HG03280 (cell line): Measurements from ENCODE around the gene SORBS2.

Source experiments
- ATAC-seq: cut with Tn5 transposase; IDR thresholded peaks from one replicate; pipeline ENCODE4 v1.9.1; 2021; ENCODE audit warnings: mild to moderate bottlenecking, moderate library complexity; ENCODE audit not compliant: unreplicated experiment

Gene SORBS2

DNA sequence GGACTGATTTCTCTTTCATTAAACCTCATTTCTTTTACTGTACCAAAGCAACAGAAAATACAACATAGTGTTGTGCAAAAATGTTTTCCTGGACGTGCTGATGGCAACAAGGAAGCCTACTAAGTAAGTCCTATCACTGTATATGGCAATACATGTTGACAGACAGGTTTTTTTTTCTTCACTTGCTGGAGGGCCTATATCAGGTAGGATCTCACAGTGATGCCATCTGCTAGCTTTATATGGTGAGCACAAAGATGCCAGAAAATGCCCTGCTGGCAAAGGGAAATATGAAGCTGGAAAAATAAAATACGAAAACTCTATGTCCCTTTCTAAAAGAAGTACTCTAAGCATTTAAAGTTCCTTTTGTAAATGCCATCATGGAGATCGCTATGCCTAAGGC lies 157.7 kb downstream of the SORBS2 start:
- no peak for ATAC-seq

DNA sequence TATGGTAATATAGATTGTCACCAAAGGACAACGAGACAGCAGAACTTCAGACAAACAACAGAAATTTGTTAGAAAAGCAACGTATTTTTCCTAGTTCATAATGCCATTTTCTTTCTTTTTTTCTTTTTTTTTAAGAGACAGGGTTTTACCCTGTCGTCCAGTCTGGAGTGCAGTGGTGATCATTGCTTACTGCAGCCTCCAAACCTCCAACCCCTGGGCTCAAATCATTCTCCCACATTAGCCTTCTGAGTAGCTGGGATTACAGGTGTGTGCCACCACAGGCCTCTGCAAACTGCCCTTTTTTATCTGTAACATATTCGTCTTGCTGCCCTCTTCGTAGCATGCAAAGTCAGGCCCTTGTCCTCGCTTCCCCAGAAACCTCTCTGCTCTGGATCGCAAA lies 160.1 kb downstream of the SORBS2 start:
- ATAC-seq: no peak

DNA sequence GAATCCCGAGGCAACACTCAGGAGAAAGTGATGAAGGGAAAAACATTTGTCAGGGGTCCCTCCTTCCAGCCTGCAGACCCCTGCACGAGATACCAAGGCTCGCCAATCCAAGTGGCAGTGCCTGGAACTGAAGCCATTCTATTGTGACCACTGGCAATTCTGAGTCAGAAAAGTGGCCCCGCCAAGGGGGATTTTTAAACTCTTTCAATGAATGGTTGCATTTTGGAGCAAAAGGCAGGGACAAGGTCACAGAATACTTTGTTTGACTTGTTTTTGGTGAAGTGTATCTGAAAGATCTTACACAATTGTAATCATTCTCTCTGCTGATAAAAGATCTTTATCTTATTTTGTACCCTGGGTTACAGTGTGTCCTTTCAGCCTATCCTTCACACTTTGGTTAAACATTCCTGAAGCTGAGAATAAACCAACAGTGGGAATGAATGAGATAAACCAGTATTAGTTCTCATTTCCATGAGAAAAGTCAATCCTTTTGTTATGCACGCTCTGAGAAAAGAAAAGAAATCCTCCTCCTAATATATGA lies 160.8 kb downstream of the SORBS2 start:
- no peak for ATAC-seq

GRCh38 chr4:185648631-185649030 lies 163.4 kb downstream of the SORBS2 start:
- ATAC-seq: no peak

- ATAC-seq: no peak
Observed at GRCh38 chr4:185645403-185645802, 166.6 kb downstream of the SORBS2 start.

- no peak for ATAC-seq
Observed at GRCh38 chr4:185644408-185644807, 167.6 kb downstream of the SORBS2 start.

DNA sequence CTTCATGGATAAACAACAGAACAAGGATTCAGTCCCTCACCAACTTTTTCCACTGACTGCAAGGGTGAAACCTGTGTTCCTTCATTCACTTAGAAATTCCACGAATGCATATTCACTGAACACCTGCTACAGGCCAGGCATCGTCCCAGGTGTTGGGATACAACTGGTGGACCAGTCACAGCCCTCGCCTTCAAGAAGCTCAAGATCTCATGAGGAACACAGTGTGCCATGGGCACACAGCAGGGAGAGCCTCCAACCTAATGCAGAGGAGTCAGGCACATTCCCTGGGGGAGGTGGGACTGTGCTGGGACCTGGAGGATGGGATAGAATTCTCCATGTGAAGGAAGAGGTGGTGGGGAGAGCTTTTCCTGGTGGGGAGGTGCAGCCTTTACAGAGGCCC lies 169.1 kb downstream of the SORBS2 start:
- no peak for ATAC-seq

DNA sequence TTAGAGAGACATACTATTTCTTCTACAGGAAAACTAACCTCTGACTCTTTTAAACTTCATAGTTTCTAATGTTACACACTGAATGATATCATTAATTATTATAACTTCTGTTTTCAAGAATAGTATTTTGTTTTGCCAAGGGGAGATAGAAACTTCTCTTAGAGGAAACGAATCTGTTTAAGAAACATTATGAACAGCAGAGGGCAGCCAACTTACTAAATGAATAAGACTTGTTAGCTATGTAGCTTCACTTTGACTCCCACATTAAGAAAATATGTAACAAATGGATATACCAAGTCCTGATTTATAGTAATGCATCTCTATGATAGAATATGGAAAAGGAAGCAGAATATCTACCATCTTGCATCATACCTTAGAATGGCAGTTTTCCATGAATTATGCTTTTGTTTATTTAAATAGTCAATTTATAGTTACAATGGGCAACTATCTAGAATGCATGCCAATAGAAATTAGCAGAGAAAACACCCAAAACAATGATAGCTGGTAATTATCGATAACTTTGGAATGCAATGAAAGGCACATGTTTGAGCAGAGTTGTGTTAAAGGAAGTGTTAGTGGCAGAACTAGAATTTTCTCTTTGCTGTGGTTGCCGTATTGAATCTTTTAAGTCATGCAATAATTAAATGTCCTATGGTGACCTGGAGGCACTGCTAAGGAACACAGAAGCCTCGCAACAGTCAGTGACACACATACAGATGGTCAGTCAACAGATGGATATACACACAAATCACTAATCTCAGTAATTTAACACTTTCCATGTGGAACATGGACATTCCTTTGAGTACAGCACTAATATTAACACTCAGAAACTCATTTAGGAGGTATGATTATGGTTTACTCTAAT lies 171.0 kb downstream of the SORBS2 start:
- no peak for ATAC-seq

DNA sequence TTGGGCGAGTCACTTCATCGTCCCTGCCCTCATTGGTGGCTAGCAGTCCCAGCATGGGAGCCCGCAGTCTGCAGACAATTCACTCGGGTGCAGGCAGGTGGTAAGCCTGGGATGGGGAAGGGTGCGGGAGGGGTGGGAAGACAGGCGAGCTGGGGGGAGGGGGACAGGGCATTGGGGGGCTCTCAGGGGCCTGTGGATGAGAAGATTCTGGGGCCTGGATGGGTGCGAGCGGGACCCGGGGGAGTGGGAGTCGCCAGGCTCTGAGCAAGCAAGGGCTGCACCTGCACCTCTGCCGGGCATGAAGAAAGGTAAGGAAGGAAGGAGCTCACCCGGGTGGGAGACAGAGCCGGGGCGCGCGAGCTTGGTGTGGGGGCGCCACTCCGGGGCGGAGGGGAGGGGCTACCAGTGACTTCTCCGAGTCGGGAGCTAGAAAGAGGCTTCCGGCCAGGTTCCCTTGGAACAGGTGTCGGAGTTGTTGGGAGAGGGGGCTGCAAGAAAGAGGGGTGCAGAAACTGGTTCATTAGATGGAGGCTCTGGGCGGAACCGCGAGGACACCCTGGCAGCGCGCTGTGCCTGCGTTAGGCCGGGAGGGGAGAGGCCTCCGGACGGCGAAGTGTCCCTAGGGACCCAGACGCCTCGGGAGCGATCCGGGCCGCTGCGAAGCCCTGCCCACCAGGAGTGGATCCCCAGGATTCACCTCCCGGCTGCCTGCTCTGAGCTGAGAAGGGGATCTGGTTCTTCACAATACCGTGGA lies 173.3 kb downstream of the SORBS2 start:
- no peak for ATAC-seq

DNA sequence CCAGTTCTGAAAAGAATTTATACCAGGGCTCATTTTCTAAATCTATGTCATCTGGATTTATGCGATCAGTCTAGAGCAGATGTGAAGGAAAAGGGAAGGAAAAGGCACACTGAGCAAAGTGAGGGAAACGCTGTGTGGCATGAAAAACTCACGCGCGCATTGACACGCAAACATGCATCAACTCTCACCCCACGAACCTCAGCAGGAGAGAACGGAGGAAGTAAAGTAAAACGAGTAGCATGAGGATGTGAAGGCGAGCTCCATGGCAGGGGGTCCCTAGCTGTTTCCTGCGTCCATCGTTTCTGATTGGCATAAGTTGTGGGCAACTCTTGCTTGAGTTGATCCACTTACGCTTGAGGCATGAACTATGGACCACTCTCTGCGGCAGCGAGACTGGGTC lies 173.9 kb downstream of the SORBS2 start:
- ATAC-seq: no peak

GRCh38 chr4:185637163-185637875 lies 174.7 kb downstream of the SORBS2 start:
- no peak for ATAC-seq

DNA sequence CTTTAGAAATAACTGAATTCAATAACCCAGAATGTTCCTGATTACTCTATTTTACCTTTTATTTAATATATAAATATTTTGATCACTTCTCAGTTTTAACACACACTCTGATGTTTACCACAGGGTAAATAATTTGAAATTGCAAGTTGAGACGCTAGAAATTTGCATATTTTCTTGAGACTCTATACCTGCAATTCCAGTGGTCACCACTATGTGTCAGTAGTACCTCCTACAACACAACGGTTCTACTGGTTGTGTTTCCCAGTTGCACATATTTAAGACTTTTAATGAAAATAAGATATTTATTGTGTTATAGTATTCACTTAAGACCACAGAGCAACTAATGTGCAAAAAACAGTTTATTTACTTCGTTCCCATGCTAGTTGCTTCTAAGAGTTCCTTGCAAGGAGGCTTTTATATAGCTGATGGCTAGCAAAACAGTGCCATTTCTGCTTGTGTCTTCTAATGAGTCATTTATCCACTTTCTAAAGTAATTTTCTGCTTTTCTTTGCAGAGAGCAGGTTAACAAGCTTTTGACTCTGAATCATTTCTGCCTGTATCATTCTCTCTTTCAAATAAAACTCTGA lies 177.8 kb downstream of the SORBS2 start:
- no peak for ATAC-seq

DNA sequence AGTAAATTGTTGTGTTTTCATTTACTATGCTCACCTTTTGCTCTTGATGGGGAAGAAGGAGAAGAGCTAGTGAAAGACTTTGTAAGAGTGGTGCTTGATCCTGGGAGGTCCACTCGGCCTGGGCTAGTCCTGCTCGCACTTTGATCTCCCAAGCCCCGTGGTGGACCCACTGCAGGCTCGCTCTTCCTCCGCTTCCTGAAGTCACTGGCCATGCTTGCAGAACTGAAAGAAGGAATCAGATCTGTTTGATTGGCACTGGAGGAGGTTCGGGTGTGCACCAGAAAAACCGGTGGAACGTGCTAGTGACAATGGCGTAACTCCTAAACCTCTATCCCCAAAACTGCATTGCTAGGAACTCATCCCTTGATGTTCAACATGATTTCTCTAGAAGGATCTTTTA lies 185.2 kb downstream of the SORBS2 start:
- no peak for ATAC-seq

DNA sequence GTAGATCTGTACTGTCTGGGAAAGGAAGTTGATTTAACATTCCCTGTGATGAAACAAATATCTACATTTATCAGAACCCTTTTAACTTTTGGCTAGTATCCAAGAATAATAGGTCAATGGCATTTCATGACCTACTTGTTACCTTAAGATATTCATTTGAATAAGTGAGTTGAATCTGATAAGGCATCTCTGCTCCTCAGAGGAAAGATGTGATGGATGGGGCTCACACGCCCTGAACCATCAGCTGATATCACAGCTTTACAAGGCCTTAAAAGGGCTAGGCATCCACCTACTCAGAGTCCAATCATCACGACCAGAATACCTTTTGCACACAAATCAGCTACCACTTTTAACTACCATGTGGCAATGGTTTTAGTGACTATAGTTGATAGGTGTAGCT lies 186.5 kb downstream of the SORBS2 start:
- ATAC-seq: no peak

GRCh38 chr4:185624259-185624589 lies 187.8 kb downstream of the SORBS2 start:
- no peak for ATAC-seq

DNA sequence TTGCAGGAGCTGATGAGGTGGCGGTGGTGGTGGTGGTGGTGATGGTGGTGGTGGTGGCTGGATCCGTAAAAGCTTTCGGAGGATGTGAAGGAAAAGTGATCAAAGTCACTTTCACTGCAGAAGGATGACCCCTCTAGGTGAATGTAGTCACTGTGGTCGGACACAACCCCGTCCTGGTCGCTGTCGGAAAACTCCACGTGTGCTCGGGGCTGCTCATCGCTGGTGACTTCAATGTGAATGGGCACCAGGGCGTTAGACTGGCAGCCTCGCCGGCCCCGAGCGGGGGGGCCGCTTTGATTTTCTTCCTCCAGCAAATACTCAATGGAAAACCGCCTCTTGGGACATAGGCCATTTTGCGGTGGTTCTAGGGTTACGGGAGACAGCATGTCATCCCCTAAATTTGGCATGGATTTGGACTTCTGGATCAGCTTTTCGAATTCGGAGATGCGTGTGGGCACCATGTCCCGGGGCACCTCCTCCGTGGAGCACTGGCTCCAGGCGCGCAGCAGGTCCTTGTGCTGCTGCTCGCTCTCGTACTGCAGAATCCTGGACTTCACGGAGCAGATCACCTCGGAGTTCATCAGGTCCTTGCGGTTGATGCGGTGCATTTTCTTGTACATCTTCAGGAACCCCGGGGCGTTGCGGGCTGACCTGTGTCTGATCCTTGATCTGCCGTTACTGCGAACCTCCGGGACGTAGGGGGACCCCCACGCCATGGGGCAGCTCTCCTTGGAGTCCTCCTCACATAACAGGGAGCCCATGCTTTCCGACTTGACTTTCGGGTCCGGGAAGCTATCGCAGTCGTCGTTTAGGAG lies 188.3 kb downstream of the SORBS2 start:
- ATAC-seq: no peak

- ATAC-seq: no peak
Observed at GRCh38 chr4:185608185-185608584, 203.8 kb downstream of the SORBS2 start.

DNA sequence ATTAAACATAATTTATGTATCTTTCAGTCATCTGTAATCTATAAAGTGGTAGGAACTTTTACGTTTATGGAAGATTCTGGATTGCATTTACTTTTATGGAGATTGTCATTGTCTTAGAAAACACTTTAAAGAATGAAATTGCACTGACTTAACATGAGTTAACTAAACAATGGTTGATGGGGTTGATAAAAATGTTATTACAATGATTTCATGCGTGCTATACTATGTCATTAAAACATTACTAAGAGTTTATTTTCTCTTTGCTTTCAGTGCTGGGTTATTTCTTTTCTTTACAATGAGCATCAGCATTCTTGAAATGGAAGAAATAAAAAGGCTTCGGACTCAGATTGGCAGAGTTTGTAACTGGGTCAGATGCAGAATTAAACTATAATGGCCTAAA lies 209.6 kb downstream of the SORBS2 start:
- ATAC-seq: no peak

- no peak for ATAC-seq
Observed at GRCh38 chr4:185600801-185601434, 211.1 kb downstream of the SORBS2 start.
